Germinal center (tissue), 1 donor: Measurements from ENCODE around the gene PLA2G4A.
"Not testable (repeated sequence)": the region's sequence is repeated elsewhere in the genome, so short reads cannot be mapped to it uniquely, and the experiment has no call there.

Source experiments
- DNase-seq: peaks from one replicate; pipeline ENCODE4 v3.0.0; 2012; ENCODE audit warnings: mixed read lengths, low spot score

PLA2G4A gene

GRCh38 chr1:186875896-186876835 is 47.4 kb downstream of the PLA2G4A start:
- DNase-seq: no peak

GRCh38 chr1:186878356-186878755 is 49.6 kb downstream of the PLA2G4A start:
- DNase-seq: no peak

DNA sequence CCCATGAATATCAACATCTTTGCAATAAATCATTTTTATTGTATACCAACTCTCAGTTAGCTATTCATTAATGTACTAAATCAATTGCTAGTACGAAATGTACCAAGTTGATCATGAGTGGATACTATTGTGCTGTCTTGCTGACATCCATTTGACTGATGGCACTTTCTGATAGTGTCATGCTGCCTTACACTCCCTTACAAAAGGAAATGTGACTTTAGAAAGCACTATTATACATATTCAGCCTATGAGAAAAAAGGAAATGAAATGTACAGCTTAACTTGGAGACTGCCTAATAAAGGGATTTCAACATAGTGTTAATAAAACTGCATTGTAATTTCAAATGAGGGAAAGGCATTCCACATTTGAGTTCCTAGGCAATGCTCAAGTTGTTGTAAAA is 52.2 kb downstream of the PLA2G4A start:
- DNase-seq: no peak

- DNase-seq: no peak
Observed at GRCh38 chr1:186882372-186883134, 53.8 kb downstream of the PLA2G4A start.

- DNase-seq: no peak
Observed at GRCh38 chr1:186884251-186884650, 55.5 kb downstream of the PLA2G4A start.

DNA sequence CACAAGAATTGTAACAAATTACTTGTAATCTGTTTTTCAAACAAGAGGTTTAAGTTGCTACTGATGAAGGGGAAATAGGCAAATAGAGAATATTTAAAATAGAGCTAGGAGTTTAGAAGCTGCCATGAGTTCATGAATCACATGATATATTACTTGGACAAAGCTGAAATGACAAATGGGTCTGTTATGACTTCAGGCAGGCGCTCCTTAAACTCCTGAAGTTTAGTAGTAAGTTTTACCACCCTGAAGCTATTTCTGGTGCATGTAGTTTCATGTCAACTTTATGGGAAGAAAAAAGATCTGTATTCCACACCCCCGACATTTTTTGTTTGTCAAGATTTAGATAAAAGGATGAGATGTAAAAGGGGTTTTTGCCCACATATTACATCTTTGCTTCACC is 58.5 kb downstream of the PLA2G4A start:
- DNase-seq: no peak

GRCh38 chr1:186888367-186888766 is 59.6 kb downstream of the PLA2G4A start:
- no peak for DNase-seq

- no peak for DNase-seq
Observed at GRCh38 chr1:186892936-186893335, 64.2 kb downstream of the PLA2G4A start.

DNA sequence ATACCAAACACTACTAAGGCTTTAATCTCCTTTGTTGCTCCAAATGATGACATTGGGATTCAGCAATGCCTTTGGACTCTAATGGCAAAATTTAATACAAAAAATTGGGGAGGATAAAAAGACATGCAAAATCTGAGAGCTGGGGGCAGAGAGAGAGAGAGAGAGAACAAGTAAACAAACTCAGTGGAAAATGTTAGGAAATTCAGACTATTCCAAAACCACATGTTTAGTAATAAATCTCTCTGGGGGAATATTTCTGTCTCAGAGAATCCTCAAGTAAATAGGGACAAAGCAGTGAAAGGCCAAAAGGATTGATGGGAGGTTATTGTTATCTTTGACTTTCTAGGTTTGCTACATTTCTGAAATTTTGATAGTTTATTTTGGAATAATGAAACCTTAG is 65.7 kb downstream of the PLA2G4A start:
- no peak for DNase-seq

DNA sequence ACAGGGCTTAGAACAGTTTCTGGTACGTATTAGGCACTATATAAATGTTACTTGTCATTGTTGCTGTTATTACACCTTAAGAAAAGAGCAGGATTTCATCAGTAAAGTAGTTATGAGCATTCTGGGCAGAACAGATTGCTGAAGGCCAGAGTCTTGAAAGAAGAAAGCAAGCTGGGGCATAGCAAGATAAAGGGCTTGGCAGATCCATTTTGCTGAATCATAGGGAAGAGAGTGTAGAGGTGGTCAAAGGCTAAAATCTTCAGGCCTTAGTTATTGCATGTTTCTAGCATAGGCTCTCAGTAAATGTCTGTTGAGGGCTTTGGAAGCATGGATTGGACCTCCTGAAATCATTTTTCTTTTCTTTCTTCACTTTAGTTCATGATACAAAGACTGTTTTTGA is 67.5 kb downstream of the PLA2G4A start:
- no peak for DNase-seq

DNA sequence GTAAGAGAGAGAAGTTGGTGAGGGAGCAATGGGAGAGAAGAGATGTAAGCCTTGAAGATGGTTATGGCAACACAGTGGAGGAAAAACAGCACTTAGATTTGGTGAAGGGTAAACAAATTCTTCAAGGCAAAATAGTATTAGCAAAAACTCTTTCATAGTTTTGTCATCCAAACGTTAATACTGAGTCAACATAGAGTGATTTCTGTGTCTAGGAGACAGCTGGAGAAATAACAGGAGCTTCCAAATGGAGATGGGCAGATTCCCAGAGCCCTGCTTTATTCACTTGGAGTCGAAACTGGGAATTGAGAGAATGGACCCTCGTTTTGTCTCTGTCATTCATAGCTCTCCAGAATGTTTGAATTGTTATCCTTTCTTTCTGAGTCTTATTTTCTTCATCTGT is 68.3 kb downstream of the PLA2G4A start:
- no peak for DNase-seq

GRCh38 chr1:186899577-186899976 is 70.8 kb downstream of the PLA2G4A start:
- no peak for DNase-seq

DNA sequence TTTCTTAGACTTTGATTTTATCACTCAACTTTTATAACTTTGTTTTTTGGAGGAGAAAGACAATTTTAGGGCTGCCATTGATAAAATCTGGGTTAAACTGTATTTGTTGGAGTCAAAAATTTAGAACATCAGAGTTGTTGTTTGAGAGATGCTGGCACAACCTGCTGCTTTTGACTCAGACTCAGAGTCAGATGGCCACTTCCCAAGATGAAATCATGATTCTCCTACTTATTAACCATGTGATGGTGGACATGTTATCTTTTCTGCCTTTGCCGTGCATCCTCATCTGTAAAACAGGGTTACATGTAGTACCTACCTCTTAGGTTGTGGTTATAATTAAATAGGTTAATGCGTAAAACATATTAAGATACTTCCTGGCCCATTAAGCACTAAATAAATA is 71.2 kb downstream of the PLA2G4A start:
- no peak for DNase-seq

DNA sequence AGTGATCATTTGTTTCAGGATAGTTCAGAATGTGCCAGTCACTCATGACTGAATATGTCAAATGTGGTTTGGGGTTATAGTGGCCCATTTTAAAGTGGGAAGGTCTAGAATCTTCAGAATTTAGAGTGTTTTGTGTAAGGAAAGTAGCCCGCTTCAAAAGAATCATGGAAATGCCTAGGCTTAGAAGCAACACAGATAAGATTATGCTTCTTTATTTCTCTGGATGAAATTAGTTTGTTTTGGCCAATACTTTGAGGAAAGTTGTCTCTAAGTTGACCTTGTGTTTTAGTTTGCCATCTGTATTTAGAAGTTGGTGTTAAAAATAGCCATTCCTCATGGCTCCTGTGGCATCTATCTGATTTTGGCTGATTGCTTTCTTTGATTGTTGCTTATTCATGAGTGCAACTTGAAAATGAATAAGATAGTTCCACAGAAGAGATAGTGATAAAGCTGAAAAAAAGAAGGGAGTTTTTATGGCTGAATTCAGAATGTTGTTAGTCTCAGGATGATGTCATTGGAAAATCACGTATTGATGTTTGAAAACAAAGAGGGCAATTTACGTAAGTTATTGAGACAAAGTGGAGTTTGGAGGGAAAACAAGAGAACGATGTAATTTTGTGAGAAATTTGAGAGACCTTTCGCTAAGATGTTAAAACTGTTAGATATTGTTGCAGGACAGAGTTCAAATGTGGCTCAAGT is 71.9 kb downstream of the PLA2G4A start:
- no peak for DNase-seq

DNA sequence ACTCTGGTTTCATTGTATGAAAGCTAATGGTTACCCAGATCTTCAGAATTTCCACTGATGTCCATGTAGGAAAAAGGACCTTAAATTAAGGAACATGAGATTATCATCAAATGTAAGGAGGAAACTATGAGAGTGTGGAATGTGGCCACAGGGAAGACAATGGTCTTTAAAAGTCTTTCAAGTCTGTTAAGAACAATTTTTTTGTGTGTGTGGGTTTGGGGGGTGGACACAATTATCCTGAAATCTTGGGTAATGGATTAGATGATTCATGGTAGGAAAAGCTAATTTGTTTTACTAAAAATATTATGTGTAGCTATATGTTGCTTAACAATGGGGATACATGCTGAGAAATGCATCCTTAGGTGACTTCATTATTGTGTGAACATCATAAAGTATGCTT is 72.9 kb downstream of the PLA2G4A start:
- no peak for DNase-seq

DNA sequence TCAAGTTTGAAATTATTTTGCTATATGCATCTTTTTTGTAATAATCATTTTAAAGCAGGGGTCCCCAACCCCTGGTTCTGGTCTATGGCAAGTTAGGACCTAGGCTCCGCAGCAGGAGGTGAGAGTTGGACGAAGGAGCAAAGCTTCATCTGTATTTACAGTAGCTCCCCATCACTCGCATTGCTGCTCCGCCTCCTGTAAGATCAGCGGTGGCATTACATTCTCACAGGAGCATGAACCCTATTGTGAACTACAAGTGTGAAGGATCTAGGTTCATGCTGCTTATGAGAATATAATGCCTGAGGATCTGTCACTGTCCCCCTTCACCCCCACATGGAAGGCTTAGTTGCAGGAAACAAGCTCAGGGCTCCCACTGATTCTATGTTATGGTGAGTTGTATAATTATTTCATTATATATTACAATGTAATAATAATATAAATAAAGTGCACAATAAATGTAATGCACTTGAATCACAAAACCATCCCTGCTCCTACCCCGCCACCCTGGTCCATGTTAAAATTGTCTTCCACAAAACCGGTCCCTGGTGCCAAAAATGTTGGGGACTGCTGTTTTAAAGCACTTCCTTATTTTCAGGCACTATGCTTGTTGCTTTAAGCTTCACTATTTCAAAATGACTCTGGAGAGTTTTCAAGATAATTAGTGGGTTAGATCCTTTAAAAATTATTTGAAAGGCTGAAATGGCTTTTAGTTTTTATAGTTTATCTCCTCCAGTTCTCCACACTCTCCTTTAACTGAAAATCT is 74.8 kb downstream of the PLA2G4A start:
- no peak for DNase-seq

GRCh38 chr1:186904361-186904760 is 75.6 kb downstream of the PLA2G4A start:
- DNase-seq: no peak

DNA sequence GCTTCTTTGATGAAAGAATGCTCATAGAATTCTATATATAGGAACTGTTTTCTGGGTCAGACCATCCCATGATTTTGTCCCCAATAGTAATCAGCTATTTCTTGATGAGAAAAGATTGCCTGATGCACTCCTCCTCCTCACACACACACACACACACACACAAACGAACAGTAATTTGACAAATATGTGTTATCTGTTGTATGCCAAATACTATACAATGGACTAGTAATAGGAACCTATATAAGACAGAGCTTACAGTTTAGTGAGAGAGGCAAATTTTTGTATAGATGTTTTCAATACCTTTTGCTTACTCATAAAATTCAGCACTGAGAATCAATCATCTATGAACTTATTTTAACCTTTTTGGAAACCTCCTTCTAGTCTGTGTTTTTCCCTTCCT is 76.8 kb downstream of the PLA2G4A start:
- no peak for DNase-seq

DNA sequence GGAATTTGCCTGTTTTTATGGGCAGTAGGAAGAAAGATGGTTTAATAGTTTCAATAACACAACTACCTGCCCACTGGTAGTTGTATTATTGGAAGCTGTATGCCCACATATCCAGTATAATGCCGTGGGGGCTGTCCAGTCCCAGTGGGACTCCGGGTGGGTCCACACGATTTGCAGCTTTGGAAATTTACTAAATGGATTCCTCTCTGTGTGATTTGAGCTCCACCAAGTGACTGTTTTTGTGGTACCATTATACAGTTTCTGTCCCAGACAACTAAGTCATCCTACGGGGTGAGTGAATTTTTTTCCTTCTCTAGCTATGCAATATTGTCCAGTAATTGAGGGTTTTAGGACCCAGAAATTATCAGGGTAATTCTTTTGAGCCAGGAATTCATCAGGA is 86.8 kb downstream of the PLA2G4A start:
- DNase-seq: no peak

DNA sequence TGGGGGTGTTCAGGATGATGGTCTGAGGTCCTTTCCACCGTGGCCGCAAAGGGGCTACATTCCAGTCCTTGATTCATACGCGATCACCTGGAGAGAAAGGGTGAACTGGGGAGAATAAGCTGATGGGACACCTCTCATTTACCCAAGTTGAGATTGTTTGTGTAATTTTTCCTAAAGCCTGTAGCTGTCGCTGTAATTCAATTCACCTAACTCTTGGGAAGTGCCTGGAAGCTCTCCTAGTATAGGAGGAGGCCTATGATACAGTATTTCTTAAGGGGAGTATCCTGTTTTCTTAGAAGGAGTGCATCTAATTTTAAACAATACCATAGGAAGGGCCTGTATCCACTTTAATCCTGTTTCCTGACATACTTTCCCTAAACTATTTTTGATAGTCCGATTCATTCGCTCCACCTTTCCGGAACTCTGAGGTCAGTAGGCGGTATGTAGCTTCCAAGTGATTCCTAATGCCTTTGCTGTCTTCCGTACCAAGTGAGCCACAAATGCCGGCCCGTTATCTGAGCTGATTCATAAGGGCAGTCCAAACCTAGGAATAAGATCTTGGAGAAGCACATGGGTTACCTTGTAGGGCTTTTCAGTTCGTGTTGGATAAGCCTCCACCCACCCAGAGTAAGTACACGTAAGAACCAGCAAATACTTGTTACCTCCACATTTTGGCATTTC is 88.5 kb downstream of the PLA2G4A start:
- DNase-seq: not testable (repeated sequence)

DNA sequence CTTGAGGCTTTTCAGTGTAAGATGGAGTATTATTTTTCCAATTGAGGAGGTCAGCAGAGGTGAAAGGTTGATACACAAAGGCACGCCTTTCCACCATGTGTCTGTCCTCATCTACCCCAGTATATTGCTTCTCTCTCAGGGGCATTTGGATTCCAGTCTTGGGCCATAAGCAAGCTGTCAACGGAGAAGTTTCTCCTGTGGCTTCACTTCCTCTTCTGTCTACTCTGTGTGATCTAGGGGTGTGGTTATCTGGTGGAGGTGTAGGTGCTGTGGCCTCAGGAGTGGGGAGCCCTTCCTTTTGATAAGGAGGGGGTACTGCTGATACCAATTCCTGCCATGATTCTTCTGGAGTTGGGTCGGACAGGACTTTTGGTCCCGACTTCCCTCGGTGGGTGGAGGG is 92.6 kb downstream of the PLA2G4A start:
- DNase-seq: not testable (repeated sequence)
